CD14-positive monocyte (primary cell): Measurements from ENCODE around the gene CYB5R4. TPM values are rescaled to one million over a fixed set of nuclear protein-coding genes. Genes with fewer than 3 reads are reported as not detected.

Source experiments
- DNase-seq, 3 donors: peaks; one replicate each; pipeline ENCODE4 v3.0.0-alpha.2; 2011 to 2022
- H2AFZ ChIP-seq: 2 replicates; pipeline ENCODE4 v1.6.0; 2012; ENCODE audit warnings: mild to moderate bottlenecking, low read depth, low read length, inconsistent platforms; ENCODE audit not compliant: insufficient read depth, poor library complexity, severe bottlenecking
- H3K27ac ChIP-seq, 2 donors: 1 replicate in 1 of 2; 2 replicates in 1 of 2; pipeline ENCODE4 v1.5.1; 2012 to 2013; ENCODE audit warnings: low read length in 2 of 2, control low read depth in 1 of 2, inconsistent platforms in 1 of 2, low read depth in 1 of 2, mild to moderate bottlenecking in 1 of 2
- H3K27me3 ChIP-seq, 2 donors: one replicate each; pipeline versions ENCODE4 v1.6.0 to v1.6.1; 2011 to 2013; ENCODE audit warnings: low read length in 2 of 2; ENCODE audit not compliant: control insufficient read depth in 2 of 2, insufficient read depth in 2 of 2
- H3K36me3 ChIP-seq, 2 donors: replicated peaks in 1 of 2; 1 replicate in 1 of 2; 2 replicates in 1 of 2; pipeline versions ENCODE4 v1.5.1 to v1.6.1; 2012 to 2013; ENCODE audit warnings: low read length in 2 of 2, control low read depth in 1 of 2, inconsistent platforms in 1 of 2, mild to moderate bottlenecking in 1 of 2; ENCODE audit not compliant: insufficient read depth in 2 of 2, control insufficient read depth in 1 of 2
- H3K4me1 ChIP-seq, 2 donors: 1 replicate in 1 of 2; 2 replicates in 1 of 2; pipeline versions ENCODE4 v1.5.1 to v1.6.1; 2012 to 2013; ENCODE audit warnings: low read length in 2 of 2, control low read depth in 1 of 2, inconsistent platforms in 1 of 2, mild to moderate bottlenecking in 1 of 2, moderate library complexity in 1 of 2; ENCODE audit not compliant: insufficient read depth in 2 of 2, control insufficient read depth in 1 of 2
- H3K4me2 ChIP-seq: replicated peaks from 2 replicates; pipeline ENCODE3; 2012; ENCODE audit warnings: low read length, moderate library complexity, mild to moderate bottlenecking; ENCODE audit not compliant: poor library complexity, severe bottlenecking; ENCODE audit errors: extremely low read depth
- H3K4me3 ChIP-seq, 3 experiments: fragments of 200-600 bp in 1 of 3; sonication (generic) in 1 of 3; replicated peaks in 1 of 3; 1 replicate in 2 of 3; 2 replicates in 1 of 3; pipeline ENCODE4 v1.5.1; 2011 to 2013; ENCODE audit warnings: low read length in 3 of 3, mild to moderate bottlenecking in 3 of 3, control low read depth in 2 of 3, low read depth in 2 of 3, inconsistent platforms in 1 of 3, moderate library complexity in 1 of 3
- H3K79me2 ChIP-seq: 2 replicates; pipeline ENCODE4 v1.6.0; 2012; ENCODE audit warnings: mild to moderate bottlenecking, control low read depth, inconsistent platforms, low read length, moderate library complexity; ENCODE audit not compliant: insufficient read depth
- H3K9ac ChIP-seq: 2 replicates; pipeline ENCODE4 v1.6.0; 2017; ENCODE audit warnings: low read length, mild to moderate bottlenecking; ENCODE audit not compliant: insufficient read depth, poor library complexity, severe bottlenecking
- H3K9me3 ChIP-seq, 2 donors: replicated peaks in 1 of 2; 1 replicate in 1 of 2; 2 replicates in 1 of 2; pipeline versions ENCODE4 v1.5.1 to v1.6.1; 2012 to 2013; ENCODE audit warnings: low read length in 2 of 2, control low read depth in 1 of 2; ENCODE audit not compliant: control insufficient read depth in 1 of 2, insufficient read depth in 1 of 2
- H4K20me1 ChIP-seq: 2 replicates; pipeline ENCODE4 v1.6.0; 2012; ENCODE audit warnings: mild to moderate bottlenecking, low read length, control low read depth, moderate library complexity; ENCODE audit not compliant: insufficient read depth
- H3K27ac Mint-ChIP-seq, 7 donors: one replicate each; pipeline ENCODE4 v1.8.0; 2020; ENCODE audit warnings: mild to moderate bottlenecking in 7 of 7, mixed read lengths in 7 of 7, moderate library complexity in 6 of 7, inconsistent platforms in 2 of 7
- H3K27me3 Mint-ChIP-seq, 3 donors: one replicate each; pipeline ENCODE4 v1.8.0; 2021 to 2022; ENCODE audit warnings: low read depth in 3 of 3, mild to moderate bottlenecking in 3 of 3, mixed read lengths in 3 of 3, moderate library complexity in 3 of 3, inconsistent platforms in 1 of 3
- H3K36me3 Mint-ChIP-seq, 2 donors: one replicate each; pipeline ENCODE4 v1.8.0; 2020; ENCODE audit warnings: mixed read lengths in 2 of 2, inconsistent platforms in 1 of 2, mild to moderate bottlenecking in 1 of 2
- H3K4me1 Mint-ChIP-seq: one replicate; pipeline ENCODE4 v1.8.0; 2020; ENCODE audit warnings: mild to moderate bottlenecking, mixed read lengths
- H3K4me3 Mint-ChIP-seq, 2 donors: one replicate each; pipeline ENCODE4 v1.8.0; 2020; ENCODE audit warnings: mild to moderate bottlenecking in 2 of 2, mixed read lengths in 2 of 2, moderate library complexity in 1 of 2
- H3K9me3 Mint-ChIP-seq, 7 donors: one replicate each; pipeline ENCODE4 v1.8.0; 2020 to 2022; ENCODE audit warnings: mixed read lengths in 7 of 7, mild to moderate bottlenecking in 6 of 7, moderate library complexity in 6 of 7, inconsistent platforms in 2 of 7
- WGBS: methylation state at CpG from one replicate; pipeline ENCODE4 v1.1.5; 2013; ENCODE audit warnings: missing lambda C conversion rate; ENCODE audit not compliant: insufficient coverage; 5-methylcytosine and 5-hydroxymethylcytosine counted together
- intact Hi-C, 2 donors: fragments of 100-400 bp; cut with micrococcal nuclease; formaldehyde crosslinking; loops; one replicate each; pipeline versions ENCODE4 v1.15.0 to v1.15.1; 2023
- polyA plus RNA-seq, 3 donors: library from polyadenylated mRNA; depleted of rRNA in 1 of 3; unstranded in 2 of 3; stranded (reverse) in 1 of 3; fragments of 300-500 nt in 2 of 3; fragments of >200 nt in 1 of 3; fragmentation: Illumina TruSeq in 2 of 3; gene quantifications; 1 replicate in 2 of 3; 2 replicates in 1 of 3; pipeline ENCODE4 v1.2.3, GENCODE V29; 2012 to 2021
- TF ChIP-seq, protein P1 (sequence below): fragments of 200-600 bp; IDR thresholded peaks from one replicate; pipeline ENCODE4 v1.8.0; 2022; ENCODE audit warnings: antibody characterized with exemption, mild to moderate bottlenecking

CYB5R4 gene
- polyA plus RNA-seq, 3 donors = 30.5 to 120 (median 116) TPM

DNA sequence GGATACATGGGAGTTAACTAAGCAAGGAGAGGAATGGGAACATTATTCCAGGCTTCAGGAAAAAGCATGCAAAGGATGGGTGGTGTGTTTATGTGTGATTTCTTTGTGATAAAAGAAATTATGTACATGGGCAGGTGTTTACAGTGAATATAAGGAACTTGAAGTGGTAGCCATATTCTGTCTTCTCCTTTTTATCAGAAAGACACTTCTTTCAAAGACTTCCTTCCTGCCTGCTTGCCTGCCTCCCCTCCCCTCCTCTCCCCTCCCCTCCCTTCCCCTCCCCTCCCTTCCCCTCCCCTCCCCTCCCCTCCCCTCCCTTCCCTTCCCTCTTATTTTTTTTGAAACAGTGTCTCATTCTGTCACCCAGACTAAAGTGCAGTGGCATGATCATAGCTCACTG, 14.4 kb downstream of the CYB5R4 start:
- TF ChIP-seq, protein P1, sequence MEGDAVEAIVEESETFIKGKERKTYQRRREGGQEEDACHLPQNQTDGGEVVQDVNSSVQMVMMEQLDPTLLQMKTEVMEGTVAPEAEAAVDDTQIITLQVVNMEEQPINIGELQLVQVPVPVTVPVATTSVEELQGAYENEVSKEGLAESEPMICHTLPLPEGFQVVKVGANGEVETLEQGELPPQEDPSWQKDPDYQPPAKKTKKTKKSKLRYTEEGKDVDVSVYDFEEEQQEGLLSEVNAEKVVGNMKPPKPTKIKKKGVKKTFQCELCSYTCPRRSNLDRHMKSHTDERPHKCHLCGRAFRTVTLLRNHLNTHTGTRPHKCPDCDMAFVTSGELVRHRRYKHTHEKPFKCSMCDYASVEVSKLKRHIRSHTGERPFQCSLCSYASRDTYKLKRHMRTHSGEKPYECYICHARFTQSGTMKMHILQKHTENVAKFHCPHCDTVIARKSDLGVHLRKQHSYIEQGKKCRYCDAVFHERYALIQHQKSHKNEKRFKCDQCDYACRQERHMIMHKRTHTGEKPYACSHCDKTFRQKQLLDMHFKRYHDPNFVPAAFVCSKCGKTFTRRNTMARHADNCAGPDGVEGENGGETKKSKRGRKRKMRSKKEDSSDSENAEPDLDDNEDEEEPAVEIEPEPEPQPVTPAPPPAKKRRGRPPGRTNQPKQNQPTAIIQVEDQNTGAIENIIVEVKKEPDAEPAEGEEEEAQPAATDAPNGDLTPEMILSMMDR = no peak
- H3K79me2 ChIP-seq = peaks cover 95% of the 10 kb centered on the region

GRCh38 chr6:83875843-83876242, 16.4 kb downstream of the CYB5R4 start:
- intact Hi-C loops = no loop called here
- Mint-ChIP-seq H3K9me3 (peaks cover 0 to 3% (median 0%) of the 10 kb centered on the region in 7 donors), H3K4me3 (no peak overlapping the region), H3K4me1 (peaks cover 19% of the 10 kb centered on the region), H3K27ac (no peak overlapping the region), H3K36me3 (peaks cover 29 to 45% of the 10 kb centered on the region in 2 donors), H3K27me3 (no peaks in the 10 kb centered on the region)
- H3K9ac ChIP-seq = no peak overlapping the region
- WGBS = no CpG with 5 or more reads among the region's 6 CpGs
- DNase-seq = no peak
- peaks cover 5 to 7% of the 10 kb centered on the region in 2 donors for H3K4me1 ChIP-seq
- peaks cover 99% of the 10 kb centered on the region for H4K20me1 ChIP-seq
- TF ChIP-seq, protein P1 = no peak
- H3K79me2 ChIP-seq = peaks cover 96% of the 10 kb centered on the region
- H3K9me3 ChIP-seq = no peaks in the 10 kb centered on the region
- no peak overlapping the region for H3K27ac ChIP-seq
- H3K36me3 ChIP-seq = peaks cover 0 to 34% of the 10 kb centered on the region in 2 donors
- no peak overlapping the region for H3K4me2 ChIP-seq
- H2AFZ ChIP-seq = no peak overlapping the region
- no peak overlapping the region for H3K4me3 ChIP-seq
- H3K27me3 ChIP-seq = no peaks in the 10 kb centered on the region

More for the DNA sequence above, 14.4 kb downstream of the CYB5R4 start:
- intact Hi-C loops = no loop called here
- no peak overlapping the region for H3K4me2 ChIP-seq
- peaks cover 31 to 56% of the 10 kb centered on the region in 2 donors for H3K36me3 Mint-ChIP-seq
- H3K27ac ChIP-seq = peak overlapping the region in 1 of 2 donors; percentile 34
- H3K9me3 Mint-ChIP-seq = peaks cover 0 to 3% (median 0%) of the 10 kb centered on the region in 7 donors
- H3K36me3 ChIP-seq = peaks cover 7 to 38% of the 10 kb centered on the region in 2 donors
- H3K9ac ChIP-seq = no peak overlapping the region
- peak in 1 of 3 donors; percentile 25 for DNase-seq
- H3K4me3 Mint-ChIP-seq = no peak overlapping the region
- H3K4me1 Mint-ChIP-seq = peaks cover 16% of the 10 kb centered on the region
- H3K4me3 ChIP-seq = no peak overlapping the region
- H3K9me3 ChIP-seq = no peaks in the 10 kb centered on the region
- H3K27ac Mint-ChIP-seq = peak overlapping the region; percentile 20 to 87 (median 77)
- no peak overlapping the region for H2AFZ ChIP-seq
- peaks cover 98% of the 10 kb centered on the region for H4K20me1 ChIP-seq
- H3K4me1 ChIP-seq = peaks cover 5 to 7% of the 10 kb centered on the region in 2 donors
- H3K27me3 Mint-ChIP-seq = no peaks in the 10 kb centered on the region
- H3K27me3 ChIP-seq = no peaks in the 10 kb centered on the region
